Measurements from ENCODE around the gene UCK2.
A peak's percentile ranks its signal among the peaks of the same experiment; 100 is the strongest.

The UCK2 gene

GRCh38 chr1:165928075-165928731 is 100.8 kb downstream of the UCK2 start:
- Histone ChIP-seq H3K4me3 (no peak overlapping the region), H3K27ac (no peak overlapping the region)
- peak; percentile 37 for TF ChIP-seq CTCF (IDR thresholded peaks at IDR 0.05)
- DNase-seq (ENCODE audit: low spot score), result no peak

- no peak for DNase-seq (ENCODE audit: low spot score)
- no peak overlapping the region for H3K4me3 ChIP-seq
- no peak overlapping the region for H3K27ac ChIP-seq
- no peak for TF ChIP-seq CTCF (IDR thresholded peaks at IDR 0.05)
Measured at GRCh38 chr1:165930961-165931360, 103.5 kb downstream of the UCK2 start.

DNA sequence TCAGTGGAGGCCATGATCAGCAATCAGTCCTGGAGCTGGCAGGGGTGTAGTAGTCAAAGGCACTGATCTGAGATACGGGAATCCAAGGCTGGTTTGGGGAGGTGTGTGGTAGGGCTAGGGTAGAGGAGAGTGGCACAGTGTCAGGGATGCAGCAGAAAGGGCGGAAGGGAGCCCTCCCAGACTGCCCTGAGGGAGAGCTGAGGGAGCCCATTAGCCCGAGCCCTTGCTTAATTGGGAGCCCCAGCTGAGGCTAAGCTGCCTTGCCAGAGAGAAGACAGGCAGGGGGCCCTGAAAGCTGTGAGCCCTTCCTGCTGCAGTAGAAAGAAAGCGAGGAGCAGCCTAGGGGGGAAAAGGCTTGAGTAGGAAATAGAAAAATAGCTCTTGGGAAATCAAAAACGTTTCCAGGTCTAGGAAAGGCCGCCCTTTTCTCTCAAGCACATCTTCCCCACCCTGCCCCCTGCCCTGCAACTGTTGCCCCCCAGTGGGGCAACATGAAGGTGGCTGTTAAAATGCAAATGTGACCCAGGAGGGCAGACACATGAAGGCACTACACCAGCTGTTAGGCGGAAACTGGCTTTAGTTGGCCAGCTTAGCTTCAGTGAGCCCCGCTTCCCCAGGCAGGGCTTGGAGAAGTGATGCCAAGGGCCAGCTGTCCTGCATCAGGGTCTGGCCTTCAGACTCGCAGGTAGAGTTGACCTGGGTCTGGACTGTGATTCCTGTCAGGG is 106.2 kb downstream of the UCK2 start:
- no peak for TF ChIP-seq CTCF (IDR thresholded peaks at IDR 0.05)
- no peak overlapping the region for H3K4me3 ChIP-seq
- no peak for DNase-seq (ENCODE audit: low spot score)
- no peak overlapping the region for H3K27ac ChIP-seq

- Histone ChIP-seq H3K4me3 (no peak overlapping the region), H3K27ac (no peak overlapping the region)
- no peak for TF ChIP-seq CTCF (IDR thresholded peaks at IDR 0.05)
- no peak for DNase-seq (ENCODE audit: low spot score)
Measured at GRCh38 chr1:165936542-165936941, 109.1 kb downstream of the UCK2 start.

DNA sequence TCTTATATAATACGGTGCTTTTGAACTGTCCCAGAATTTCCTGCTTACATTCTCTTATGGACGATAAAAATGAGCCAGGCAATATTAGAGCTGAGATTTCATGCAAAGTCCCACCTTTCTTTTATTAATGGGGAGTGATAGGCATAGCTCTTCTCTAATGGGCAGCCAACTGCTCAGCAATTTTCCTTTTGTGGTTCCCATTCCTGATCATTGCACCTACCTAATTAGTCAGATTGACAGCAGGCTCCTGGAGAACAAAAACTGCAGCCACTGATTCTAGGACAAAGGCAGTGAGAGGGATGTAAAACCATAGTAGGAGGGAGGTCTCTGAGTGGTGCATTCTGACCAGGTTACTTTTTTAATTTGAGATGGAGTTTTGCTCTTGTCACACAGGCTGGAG is 110.4 kb downstream of the UCK2 start:
- TF ChIP-seq CTCF (IDR thresholded peaks at IDR 0.05), result no peak

GRCh38 chr1:165938844-165939243 is 111.4 kb downstream of the UCK2 start:
- DNase-seq (ENCODE audit: low spot score), result no peak
- Histone ChIP-seq H3K27ac (no peak overlapping the region), H3K4me3 (no peak overlapping the region)
- TF ChIP-seq CTCF (IDR thresholded peaks at IDR 0.05), result no peak

More for the DNA sequence above, 110.4 kb downstream of the UCK2 start:
- H3K4me3 ChIP-seq, result no peak overlapping the region
- H3K27ac ChIP-seq, result no peak overlapping the region
- no peak for DNase-seq (ENCODE audit: low spot score)

- no peak for DNase-seq (ENCODE audit: low spot score)
- Histone ChIP-seq H3K4me3 (no peak overlapping the region), H3K27ac (no peak overlapping the region)
- TF ChIP-seq CTCF (IDR thresholded peaks at IDR 0.05), result no peak
Measured at GRCh38 chr1:165941531-165941930, 114.1 kb downstream of the UCK2 start.

Measured in coronary artery (tissue), 2 donors.